Fibroblast of skin of left biceps (primary cell): ENCODE measurements around the gene RPL7L1.
"Not testable (repeated sequence)": the region's sequence is repeated elsewhere in the genome, so short reads cannot be mapped to it uniquely, and the experiment has no call there.

Source experiments
- DNase-seq, 2 experiments: peaks; one replicate each; pipeline ENCODE4 v3.0.0-alpha.2; 2013; ENCODE audit warnings: low read depth in 2 of 2

Gene RPL7L1

DNA sequence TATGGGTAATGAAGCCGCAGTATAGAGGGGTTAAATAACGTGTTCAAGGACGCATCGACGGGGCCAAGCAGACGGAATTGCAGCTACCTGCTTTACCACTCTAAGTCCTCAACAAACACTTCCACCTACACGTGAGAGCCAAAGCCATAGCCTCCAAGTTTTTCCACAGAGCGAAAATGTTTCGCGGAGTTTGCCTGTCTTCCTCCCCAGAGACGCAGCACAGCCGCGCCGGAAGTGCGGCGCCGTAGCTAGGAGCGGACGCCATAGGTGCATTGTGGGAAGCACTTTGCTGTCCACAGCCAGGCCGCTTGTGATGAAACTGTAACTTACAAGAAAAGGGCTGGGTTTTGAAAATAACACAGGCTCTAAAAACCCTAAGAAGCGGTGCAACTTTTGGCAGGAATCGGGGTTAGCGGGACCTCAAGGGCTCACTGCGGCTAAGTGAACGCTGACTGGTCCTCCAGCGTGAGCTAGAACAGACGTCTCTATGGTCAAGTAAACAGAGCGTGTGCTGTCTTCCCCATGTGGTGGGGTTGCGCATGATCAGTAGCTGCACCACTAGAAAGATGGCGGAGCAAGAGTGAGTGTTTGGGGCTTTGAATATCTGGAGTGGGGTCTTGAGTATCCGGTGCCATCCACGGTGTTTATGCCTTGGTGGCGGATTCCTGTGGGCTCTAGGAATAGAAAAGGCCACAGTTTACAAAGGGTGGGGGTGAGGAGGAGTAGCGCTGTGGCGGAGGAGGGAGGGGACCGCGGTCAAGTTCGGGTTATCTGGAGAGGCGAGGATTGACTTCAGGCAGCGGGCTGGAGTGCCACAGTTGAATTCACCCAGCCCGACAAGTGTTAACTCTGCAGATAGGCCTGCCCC is at the start of gene RPL7L1:
TSS of gene RPL7L1 (plus strand) at position 245 of the 868 bp plus-strand sequence. CDS start at position 540, 295 bp downstream.
- DNase-seq: peak; percentile 55 to 64

DNA sequence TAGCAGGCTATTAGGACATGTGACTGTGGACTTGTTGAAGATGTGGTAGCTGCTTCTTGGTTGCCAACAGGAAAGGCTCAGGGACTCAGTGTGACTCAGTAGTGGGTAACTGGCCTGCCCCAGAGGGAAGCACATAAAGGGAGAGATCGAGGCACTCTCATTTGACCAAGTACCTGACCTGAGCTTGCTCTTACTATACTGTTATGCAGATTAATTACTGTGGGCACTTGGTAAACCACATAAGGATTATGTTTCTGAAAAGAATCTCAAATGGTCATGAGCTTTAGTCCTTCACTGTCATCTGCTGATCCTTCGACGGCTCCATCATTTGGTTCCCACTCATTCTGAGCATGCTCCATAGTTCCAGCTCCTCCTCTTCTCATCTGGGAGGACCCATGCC is 48.2 kb upstream of the RPL7L1 start:
- no peak for DNase-seq

DNA sequence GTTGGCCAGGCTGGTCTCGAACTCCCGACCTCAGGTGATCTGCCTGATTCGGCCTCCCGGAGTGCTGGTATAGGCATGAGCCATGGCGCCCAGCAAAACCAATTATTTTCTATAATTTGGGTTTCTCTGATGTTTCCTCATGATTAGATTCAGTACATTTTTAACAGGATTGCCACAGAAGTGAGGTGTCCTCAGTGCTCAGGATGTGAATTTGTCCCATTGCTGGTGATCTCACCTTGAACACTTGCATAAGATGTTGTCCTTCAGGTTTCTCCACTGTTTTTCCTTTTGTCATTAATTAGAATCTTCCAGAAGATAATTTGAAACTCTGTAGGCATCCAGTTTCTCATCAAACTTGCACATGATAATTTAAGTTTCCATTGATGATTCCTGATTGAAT is 45.4 kb upstream of the RPL7L1 start:
- no peak for DNase-seq

DNA sequence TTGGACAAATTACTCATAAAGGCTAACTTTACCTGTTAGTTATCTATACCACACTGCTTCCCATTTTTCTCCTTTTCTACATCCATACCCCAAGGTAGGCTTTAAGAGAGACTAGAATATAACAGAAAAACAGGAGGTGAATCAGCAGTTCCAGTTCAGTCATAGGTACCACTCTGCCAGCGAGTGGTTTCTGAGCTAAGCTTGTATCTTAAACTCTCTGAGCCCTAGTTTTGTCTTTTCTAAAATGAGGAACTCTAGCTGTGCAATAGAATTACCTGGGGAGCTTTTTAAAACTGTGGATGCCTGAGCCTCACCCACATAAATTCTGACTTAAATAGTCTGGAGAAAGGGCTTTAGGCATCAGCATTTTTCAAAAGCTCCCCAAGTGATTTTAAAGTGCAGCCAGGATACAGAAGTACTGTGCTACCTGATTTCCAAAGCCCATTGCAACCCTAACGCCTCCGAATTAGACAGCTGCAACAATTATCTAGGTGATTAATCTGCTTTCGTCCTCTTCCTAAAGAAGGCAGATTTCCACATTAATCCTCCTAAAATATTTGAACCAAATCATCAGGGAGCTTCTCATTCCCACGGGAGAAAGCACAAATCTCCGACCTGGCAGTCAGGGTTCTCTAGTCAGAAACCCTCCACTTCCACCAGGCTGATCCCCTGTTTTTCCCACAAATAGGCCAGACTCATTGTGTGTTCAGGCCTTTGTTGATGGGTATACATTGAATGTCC is 37.4 kb upstream of the RPL7L1 start:
- no peak for DNase-seq

DNA sequence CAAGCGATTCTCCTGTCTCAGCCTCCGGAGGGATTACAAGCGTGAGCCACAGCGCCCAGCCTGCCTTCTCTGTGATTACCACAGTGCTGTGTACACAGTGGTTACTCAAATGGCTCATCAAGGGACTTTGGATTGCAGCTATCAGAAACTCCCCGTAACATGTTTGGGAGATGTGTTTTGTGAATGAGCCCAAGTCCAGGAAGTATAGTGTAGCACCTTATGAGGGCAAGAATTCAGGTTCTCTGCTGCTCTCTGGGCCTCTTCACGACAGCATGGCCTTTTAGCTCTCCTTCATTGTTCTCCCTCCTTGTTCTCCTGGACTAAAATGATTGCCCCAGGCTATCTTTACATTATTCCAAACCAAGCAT is 34.1 kb upstream of the RPL7L1 start:
- no peak for DNase-seq

DNA sequence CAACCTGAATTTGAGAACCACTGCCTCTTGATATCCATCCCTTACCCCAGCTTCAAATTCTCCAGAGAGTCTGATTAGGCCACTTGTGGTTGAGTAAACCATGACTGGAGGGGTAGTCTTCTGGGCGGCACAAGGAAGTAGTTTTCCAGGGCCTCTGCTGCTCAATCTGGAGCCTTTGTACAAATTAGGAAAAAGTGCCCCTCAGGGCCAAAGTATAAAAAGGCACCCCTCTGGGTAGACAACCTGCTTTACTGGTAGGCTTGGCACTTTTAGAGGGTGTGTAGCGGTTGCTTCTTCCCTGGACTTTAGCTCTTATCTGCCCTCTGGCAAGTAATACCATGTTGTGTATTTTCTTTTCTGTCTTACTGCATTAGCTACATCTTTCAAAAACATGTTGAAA is 32.9 kb upstream of the RPL7L1 start:
- no peak for DNase-seq

DNA sequence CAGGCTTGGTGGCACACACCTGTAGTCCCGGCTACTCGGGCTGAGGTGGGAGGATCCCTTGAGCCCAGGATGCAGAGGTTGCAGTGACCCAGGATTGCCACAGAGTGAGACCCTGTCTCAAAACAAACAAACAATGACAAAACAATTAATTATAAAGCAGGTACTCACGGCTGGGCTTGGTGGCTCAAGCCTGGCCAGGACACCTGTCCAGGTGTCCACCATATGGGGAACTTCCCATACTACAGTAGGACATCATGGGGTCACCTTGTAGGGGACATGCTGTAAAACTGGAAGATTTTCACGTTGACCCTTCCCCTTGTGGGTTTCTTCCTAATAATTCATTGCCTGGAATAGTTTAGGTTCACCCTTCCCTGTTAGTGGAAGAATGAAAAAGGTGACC is 30.7 kb upstream of the RPL7L1 start:
- no peak for DNase-seq

DNA sequence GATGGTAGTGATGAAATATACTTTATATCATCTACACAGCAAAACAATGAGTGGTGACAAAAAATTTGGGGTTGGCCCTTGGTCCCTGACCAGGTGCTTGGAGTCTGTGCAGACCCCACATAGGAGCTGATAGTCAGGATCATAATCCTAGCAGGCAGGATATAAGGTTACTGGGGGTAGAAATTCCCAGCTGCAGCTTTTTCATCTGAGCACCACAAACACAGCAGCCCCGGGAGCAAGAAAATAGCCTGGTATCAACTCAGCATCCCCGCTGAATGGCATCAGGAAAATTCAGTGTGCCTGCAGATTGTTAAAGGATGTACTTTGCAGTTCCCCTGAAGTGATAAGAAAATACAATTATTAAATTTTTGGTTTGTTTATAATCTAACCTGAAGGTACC is 27.8 kb upstream of the RPL7L1 start:
- no peak for DNase-seq

DNA sequence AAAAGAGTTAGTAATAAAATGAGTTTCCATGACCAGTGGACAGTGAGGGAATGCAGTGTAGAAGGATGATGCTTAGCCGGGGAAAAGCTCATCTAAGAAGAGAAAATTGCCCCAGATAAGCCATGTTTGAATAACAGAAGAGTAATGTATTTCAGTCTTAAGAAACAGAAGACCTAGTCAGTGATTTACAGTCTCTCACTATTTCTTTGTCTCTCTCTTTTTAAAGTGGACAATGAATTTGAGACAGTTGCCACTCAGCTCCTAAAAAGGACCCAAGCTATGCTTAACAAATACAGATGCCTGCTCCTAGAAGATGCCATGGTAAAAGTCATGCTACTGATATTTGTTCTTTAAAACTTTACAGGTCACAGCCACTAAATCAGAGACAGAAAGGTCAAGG is 19.4 kb upstream of the RPL7L1 start:
- no peak for DNase-seq

DNA sequence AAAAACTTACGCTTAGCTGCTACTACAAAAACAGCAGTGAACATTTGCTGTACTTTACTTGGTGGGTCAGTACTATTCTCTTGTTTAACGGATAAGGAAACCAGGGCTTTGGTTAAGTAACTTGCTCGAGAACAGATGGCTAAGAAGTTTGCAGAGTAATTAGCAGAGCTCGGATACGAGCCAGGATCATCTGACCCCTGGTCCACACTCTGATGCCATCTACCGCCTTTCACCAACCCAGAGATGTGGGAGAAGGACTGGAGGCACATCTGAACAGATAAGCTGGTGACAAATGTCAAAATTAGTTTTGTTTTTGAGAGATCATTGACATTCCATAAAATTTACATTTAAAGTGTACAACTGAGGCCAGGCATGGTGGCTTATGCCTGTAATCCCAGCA is 18.9 kb upstream of the RPL7L1 start:
- DNase-seq: no peak

DNA sequence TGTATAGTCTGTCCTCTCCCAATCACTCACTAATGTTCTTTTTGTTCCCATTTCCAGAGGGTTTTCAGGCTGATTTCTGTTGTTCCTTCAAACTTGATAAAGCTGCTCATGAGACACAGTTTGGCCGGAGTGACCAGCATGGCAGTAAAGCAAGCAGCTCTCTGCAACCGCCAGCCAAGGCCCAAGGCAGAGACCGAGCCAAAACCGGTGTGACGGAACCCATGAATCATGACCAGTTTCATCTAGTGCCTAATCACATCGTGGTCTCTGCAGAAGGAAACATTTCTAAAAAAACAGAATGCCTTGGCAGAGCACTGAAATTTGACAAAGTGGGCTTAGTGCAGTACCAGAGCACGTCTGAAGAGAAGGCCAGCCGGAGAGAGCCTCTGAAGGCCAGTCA is 14.8 kb upstream of the RPL7L1 start:
- DNase-seq: no peak

DNA sequence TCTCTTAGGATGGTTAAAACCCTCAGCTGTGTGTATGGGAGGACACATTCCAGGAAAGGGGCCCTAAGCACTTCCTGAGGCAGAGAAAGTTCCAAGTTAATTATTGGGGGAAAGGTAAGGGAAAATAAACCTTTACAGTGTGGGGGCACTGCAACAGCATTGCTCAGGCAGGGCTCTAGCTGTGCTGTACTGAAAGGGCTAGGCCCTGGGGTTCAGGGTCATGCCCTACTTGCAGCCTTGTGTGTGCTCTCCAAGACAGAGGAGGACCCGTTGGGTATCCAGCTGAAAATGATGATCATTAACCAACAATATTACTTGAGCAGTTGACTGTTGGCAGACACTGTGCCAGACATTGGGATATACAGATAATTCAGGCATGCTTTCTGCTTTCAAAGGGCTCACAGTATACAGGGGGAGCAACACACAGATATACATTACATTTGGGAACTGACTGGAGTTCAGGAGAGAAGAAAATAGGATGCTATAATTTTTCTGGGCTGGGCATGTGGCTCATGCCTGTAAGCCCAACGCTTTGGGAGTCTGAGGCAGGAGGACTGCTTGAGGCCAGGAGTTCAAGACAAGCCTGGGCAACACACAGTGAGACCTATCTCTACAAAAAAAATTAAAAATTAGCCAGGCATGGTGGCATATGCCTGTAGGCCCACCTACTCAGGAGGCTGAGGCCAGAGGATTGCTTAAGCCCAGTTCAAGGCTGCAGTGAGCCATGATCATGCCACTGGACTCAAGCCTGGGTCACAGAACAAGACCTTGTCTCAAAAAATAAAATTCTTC is 9.1 kb upstream of the RPL7L1 start:
- no peak for DNase-seq

DNA sequence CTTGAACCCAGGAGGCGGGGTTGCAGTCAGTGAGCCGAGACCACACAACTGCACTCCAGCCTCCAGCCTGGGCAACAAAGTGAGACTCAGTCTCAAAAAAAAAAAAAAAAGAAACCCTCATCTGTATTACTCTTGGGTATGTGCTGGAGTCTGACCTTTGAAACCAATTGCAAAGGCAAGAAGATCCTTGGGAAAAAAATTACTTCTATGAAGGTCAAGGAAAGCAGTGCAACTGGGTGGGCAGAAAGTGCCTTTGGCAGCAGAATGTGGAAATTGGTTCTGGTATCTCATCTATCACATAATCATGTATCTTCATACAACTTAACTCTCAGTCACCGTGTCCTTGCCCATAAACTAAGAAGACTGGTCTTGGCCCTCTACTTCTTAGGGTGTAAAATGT is 7.7 kb upstream of the RPL7L1 start:
- no peak for DNase-seq

DNA sequence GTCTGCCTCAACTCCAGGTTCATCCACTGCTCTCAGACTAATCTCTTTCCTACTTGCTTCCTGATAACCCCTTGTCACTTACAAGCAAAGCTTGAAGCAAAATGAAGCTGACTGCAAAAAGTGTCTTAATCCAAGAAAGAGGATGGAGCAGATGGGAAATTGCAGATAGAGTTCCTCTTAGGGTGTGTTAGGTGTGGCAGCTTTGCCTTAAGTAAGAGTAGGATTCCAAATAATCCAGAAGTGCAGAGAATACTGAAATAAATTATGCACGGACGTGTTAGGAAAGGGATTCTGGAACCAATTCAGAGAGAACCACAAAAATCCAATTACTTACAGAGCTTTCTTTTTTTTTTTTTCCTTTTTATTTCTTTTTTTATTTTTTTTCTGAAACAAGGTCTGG is 6.1 kb upstream of the RPL7L1 start:
- no peak for DNase-seq

DNA sequence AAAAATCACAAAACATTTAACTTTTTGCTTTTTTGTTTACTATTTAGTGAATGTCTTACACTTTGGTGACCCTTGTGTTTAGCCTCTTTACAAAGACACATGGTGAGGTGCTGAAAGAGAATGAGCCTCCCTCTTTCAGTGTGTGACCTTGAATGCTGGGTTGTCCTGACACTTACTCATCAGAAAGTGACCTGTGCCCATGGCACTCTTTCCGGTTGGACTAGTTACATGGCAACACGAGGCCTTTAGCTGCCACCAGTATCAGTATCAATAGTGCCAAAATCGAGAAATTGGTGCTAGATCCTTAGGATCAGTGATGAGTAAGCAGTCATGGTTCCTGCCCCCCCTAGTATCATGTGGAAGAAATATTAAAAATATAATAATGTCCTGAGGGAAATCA is 1.7 kb upstream of the RPL7L1 start:
- no peak for DNase-seq

DNA sequence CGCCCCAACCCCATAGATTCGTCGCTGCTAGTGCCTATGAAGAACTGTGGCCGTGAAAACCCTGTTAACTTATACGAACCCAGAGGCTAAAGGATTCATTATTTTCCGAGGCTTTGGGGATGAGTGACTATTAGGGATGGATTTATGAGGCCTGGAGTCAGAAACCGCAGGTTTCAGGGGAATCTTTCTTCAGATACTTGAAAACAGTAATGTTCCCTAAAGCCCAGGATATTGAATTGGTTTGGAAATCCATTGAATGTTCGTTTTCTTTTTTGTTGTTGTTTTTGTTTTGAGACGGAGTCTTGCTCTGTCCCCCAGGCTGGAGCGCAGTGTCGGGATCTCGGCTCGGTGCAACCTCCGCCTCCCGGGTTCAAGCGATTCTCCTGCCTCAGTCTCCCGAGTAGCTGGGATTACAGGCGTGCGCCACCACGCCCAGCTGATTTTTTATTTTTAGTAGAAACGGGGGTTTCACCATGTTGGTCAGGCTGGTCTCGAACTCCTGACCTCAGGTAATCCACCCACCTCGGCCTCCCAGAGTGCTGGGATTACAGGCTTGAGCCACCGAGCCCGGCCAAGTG is 913 bp downstream of the RPL7L1 start:
- DNase-seq: not testable (repeated sequence)

DNA sequence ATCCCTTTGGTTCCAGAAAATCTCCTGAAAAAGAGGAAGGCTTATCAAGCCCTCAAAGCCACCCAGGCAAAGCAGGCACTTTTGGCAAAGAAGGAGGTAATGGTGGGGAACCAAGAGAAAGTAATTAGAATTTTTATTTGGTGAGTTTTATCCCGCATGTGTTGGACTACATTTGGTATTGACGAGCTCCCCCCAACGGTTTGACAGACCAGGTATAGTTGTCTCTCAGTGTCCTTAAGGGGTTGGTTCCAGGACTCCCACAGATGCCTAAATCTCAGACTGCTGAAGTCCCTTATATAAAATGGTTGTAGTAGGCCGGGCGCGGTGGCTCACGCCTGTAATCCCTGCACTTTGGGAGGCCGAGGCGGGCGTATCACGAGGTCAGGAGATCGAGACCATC is 1.5 kb downstream of the RPL7L1 start:
- not testable (repeated sequence) for DNase-seq

DNA sequence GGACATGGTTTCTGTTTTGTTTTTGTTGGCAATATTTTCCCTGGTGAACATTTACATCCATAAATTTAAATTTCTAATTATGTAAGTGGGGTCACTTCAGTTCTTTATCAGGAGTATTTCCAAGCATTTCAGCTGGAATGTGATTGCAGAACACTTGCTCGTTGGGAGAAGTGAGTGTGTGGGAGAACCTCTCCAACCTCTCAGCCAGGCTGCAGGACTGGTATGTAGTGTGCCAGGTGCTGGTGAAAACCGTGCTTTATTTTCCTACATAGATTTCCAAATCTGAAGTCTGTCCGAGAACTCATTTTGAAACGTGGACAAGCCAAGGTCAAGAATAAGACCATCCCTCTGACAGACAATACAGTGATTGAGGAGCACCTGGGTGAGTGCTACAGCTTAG is 6.3 kb downstream of the RPL7L1 start:
- no peak for DNase-seq

DNA sequence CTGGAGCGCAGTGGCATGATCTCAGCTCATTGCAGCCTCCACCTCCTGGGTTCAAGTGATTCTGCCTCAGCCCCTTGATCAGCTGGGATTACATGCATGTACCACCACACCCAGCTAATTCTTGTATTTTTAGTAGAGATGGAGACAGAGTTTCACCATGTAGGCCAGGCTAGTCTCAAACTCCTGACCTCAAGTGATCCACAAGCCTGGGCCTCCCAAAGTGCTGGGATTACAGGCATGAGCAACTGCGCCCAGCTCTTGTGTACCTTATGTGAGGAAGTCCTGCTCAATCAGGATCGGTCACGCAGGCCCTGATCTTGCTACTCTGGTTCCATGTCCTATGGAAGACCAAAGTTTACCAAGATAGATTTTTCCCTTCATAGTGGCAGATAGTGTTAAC is 8.8 kb downstream of the RPL7L1 start:
- DNase-seq: not testable (repeated sequence)

DNA sequence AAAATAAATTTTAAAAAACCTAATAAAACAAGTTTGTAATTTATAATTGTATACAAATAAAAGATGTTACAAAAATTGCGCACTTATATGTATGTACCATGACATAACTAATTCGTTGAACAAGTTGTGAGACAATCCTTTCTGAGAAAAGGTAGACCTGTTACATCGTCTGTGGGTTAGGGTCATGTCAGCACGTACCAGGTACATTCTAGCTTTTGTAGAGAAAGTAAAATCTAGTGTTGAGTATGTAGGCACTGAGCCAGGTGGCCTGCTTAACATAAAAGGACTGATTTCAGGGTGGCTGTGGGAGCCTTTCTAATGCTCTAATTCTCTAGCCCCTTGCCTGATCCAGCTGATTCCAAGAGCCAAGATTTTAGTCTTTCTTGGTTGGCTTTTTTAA is 10.4 kb downstream of the RPL7L1 start:
- no peak for DNase-seq

DNA sequence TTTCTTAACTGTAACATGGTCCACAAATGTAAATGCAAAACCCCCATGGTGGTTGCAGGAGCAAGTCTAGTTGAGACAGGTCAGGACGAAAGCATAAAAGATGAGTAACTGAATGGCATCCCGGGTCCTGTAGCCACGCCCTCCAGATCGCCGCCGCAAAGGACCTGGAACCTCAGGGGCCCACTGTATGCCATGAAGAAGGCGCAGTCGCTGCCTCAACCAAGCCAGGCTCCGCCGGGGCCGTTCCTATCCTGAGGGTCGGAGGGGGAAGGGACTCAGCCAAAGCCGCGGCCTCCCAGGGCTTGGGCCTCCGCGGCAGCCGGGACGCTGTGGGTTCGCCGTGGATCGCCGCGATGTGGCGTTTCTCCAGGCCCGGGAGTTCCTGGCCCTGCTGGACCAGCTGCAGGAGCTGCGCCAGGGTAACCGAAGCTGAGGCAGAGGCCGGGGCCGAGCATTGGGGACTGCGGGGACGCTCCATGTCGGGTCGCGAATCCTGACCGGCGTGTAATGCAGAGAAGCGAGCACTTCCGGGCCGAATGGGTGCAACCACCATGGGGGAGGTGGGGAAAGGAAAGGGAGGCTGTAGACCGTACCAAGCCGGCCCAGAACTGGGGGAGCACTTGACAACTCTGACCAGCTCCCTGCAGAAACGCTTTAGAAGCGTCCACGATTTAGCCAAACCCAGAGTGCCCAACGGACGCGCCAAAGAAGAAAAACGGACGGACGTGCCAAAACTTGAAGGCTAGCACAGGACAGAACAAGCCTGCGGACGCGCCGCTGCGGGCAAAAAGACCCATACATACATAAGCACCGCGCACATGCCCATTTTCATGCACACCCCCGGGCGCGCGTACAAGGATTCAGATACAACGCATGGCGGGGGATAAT is 11.1 kb downstream of the RPL7L1 start:
- peak; percentile 91 to 93 for DNase-seq
